Raji (cell line): ENCODE results near the gene PRPF6.
A peak's percentile ranks its signal among the peaks of the same experiment; 100 is the strongest.

Experiments
- POLR2A ChIP-seq: IDR thresholded peaks from 2 replicates; pipeline ENCODE4 v1.6.1; 2011; ENCODE audit warnings: low read depth, low read length, control low read depth; ENCODE audit not compliant: insufficient read depth

The PRPF6 gene

DNA sequence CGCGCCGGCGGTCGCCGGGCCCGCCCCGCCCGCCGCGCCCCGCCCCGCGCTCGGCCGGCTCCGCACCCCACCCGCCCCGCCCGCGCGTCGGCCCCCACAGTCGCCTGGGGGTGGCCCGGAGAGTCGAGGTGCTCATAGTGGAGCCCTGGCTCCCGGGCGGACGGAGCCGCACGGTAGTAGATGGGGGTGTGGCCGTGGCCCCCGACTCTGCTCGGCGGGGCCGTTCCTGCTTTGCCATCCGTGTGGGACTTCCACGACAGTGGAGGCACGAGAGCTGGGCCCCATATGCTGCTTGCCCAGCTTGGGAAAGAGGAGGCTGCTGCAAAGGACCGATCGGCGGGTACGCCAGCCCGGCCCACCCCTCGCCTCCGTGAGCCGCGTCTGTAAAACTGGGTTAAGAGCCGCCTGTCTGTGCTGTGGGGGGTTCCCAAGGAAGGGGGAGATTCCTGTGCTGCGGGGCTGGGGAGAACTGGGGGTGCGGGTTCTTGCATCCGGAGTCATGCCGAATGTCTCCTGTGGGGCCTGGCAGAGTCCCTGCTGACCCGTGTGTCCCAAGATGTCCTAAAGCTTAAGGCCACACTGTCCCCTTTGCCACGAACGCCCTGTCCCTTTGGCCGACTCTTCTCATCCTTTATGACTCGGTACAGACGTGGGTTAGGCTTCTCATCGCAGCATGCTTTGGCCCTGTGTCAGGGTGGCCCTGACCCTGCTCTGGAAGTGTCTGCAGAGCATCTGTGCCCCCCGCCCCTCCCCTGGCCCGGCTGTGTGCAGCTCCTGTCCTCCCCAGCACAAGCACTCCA lies 99.3 kb downstream of the PRPF6 start, which contains the start of gene OPRL1:
TSS of gene OPRL1 (plus strand) at position 70 of the 800 bp plus-strand sequence. CDS start 12,639 bp downstream, outside the sequence.
- TF ChIP-seq POLR2A = peak; percentile 56

DNA sequence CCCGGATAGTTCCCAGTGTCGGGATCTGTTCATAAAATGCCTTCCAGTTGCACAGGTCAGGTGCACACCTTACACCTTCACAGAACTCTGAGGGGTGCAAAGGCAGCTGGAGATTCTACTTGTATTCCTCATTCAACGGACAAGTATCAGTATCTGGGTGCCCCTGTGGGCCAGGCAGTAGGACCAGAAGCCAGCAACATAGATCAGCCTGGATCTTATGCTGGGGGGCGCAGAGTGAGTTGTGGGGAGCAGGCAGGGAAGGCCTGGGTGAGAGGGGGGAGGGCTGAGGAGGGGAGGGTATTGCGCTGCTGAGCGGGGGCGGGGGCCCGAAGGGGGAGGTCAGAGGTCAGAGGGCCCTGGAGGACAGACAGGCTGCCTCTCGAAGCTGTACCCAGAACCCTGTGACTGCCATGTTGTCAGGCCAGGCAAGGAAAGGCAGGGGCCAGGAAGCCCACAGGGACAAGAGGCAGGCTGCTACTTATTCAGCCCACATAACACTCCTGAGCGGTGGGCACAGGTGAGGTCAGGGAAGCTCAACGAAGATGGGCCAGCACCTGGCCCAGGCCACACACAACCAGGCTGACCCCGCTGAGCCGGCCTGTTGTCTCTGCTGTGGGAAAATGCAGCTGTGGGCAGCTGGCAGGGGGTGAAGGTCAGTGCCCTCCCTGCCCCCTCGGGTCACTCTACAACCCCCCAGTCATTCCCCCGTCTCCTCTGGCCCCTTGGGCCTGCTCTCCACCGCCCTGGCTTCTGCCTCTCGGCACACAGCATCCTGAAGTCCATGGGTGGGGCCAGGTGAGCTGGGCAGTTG lies 100.1 kb downstream of the PRPF6 start:
- TF ChIP-seq POLR2A = no peak

DNA sequence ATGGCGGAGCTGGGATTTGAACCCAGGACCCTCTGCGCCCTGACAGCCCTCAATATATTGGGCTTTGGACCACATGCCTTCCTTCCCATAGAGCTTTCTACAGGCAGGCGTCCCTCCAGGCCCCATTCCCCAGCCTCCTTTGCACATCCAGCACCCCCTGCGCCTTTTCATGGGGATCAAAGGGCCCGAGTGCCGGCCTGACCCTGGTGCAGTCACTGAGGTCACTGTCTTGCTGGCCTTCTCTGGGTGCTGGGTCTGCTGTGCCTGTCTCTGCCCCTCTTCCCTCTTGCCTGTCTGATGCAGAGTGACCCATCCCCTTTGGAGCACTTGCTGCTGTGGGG lies 100.7 kb downstream of the PRPF6 start:
- no peak for TF ChIP-seq POLR2A

DNA sequence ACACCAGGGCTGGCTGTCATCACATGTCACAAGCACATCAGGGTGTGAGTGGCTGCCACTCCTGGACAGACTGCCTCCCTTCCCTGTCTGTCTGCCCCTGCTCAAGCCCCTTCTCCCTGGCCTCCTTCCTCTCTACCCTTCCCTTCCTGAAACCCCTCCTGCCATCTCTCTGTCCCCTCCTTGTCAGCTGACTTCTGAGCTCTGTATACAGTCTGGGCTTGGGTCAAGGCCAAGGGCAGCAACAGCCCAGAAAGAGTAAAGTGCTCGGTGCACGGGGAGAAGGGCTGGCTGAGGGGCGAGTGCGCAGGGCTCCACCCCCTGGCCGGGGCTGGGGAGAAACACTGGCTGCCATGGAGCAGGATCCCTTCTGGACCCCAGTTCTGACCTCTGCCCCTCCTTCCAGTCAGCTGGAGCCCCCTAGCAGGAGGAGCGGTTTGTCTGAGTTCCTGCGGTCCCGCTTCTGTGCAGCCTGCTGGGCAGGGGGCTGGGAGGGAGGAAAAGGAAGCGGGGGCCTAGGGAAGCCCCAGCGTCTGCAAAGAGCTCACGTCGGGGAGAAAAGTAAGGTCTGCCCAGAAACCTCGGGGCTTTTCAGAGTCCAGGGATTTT lies 101.3 kb downstream of the PRPF6 start:
- no peak for TF ChIP-seq POLR2A
